HG02623 (cell line): ENCODE measurements around the gene GRIA4.

ENCODE experiments used
- ATAC-seq: cut with Tn5 transposase; IDR thresholded peaks from one replicate; pipeline ENCODE4 v1.9.1; 2021; ENCODE audit warnings: moderate library complexity; ENCODE audit not compliant: unreplicated experiment

Gene GRIA4

DNA sequence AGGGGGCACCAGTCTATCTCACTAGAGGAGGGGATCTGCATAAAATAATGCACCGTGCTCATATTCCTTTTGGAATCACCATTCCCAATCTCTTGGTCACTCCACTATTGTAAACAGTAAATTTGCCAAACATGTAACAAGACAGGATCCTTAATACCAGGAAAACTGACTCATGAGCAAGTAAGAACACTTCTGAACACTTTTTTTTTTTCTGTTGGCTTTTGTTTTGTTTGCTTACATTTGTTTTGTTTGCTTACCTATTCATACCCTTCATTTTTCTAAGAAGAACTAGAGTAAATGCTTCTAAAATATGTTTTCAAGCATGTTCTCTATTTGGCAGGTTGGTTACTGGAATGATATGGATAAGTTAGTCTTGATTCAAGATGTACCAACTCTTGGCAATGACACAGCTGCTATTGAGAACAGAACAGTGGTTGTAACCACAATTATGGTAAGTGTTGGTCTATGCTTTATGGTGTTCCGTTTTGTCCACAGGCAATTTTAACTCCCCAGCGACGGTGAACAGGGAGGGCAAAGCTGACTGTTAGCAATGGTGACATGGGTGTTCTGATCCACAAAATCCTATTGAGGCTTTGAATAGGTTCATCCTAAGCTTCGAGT lies 300.3 kb downstream of the GRIA4 start:
- ATAC-seq, result no peak

DNA sequence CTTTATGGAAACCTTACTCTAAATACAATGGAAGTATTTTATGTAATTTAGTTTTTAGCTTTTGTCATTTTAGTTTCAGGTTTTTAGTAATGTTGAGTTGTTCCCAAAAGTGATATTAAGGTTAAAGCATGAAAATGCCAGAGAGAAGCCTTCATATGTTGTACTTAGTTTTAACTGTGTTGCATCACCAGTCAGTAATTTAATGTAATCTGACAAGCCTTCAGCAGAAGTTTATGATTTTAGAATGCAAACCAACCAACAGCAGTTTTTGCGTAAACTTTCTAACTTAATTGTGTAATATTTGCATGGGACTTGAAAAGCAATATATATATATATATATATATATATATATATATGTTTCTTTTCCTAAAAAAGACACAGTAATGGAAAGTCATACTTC lies 301.6 kb downstream of the GRIA4 start:
- ATAC-seq, result no peak

DNA sequence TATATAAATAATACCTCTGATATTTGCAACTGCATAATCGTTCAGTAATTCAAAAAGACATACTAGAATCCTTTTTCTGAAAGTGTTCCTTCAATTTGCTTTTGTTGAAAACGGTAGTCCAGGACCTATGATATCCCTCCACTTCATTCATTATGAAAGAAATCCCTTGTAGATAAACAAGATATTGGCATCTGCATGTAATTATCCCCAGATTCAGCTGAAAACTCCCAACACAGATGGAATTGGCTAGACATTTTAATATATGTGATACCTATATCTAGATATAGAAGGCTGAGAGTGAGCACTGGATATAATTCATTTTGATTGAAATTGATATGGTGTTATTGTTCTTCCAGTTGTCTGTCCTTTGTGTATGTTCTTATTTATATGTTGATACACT lies 302.8 kb downstream of the GRIA4 start:
- ATAC-seq, result no peak

DNA sequence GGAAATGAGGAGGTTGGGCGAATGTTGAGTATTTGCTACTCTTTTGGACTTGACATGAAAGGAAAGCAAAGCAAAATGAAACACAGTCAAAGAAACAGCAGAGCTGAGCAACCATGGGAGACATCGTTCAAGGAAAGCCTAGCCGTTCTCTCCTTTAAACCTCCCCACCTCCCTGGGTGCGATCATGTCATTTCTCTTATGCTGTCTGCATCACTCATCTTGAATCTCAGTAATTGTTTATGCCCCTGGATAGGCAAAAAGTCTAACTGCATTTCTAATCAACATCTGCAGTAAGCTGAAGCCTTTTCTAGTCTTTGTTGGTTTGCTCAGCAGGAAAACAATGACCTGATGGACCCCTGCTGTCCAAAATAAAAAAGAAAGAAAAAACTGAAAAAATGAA lies 305.1 kb downstream of the GRIA4 start:
- no peak for ATAC-seq

DNA sequence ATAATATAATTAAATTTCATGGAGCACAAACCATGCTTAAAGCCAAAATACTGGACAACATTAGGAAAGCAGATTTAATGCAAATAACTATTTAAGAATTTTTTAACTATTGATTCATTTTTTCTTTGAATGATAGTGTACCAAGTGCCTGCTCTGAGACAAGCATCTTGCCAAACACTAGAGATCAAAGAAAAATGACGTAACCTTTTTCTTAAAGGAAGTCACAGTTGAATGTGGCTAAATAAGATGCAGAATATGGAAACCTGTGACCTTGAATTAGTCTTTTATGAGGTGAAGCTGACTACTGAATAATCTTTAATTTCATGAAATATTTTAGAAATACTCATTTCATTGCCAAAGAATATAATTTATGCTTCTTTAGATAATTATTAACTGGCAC lies 308.2 kb downstream of the GRIA4 start:
- no peak for ATAC-seq

DNA sequence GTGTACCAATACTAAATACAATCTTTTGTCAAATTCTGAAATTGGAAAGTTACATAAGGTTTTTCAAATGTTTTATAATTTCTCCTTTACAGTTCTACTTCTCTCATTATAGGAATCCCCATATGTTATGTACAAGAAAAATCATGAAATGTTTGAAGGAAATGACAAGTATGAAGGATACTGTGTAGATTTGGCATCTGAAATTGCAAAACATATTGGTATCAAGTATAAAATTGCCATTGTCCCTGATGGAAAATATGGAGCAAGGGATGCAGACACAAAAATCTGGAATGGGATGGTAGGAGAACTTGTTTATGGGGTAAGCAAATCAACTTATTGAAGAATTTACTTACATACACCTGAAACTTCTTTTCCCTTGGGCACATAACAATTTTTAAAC lies 308.7 kb downstream of the GRIA4 start:
- ATAC-seq, result no peak

DNA sequence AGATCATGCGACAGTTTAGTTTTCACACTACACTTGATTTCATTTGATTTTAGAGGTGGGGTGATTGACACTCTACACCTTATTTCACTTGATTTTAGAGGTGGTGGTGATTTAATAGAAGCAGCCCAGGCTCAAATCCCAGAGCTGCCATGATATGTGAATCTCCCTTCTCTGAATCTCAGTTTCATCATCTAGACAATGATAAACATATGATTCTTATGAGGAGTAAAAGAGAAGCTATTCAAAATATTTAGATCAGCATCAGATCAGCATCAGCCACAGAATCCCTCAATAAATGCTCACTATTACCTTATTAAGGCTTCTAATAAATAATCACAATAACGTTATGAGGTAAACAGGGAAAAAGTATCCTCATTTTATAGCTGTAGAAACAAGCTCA lies 313.4 kb downstream of the GRIA4 start:
- no peak for ATAC-seq

DNA sequence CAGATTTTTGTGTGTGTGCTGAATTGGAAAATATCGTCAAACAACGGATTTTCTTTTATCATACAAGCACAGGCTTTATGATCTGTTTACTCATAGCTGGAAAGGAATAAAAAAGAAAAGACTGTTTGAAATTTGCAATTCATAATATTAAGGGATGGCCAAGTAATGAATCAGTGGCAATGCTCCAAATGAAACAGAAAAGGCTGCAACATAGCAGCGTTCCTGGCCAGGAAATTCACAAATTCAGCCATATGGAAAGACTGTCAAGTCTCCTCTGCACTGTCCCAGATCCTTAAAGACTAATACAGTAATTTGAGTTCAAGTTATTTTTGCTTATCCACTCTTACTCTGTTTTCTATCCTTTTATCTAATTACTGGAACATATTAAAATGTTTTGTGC lies 313.9 kb downstream of the GRIA4 start:
- no peak for ATAC-seq

DNA sequence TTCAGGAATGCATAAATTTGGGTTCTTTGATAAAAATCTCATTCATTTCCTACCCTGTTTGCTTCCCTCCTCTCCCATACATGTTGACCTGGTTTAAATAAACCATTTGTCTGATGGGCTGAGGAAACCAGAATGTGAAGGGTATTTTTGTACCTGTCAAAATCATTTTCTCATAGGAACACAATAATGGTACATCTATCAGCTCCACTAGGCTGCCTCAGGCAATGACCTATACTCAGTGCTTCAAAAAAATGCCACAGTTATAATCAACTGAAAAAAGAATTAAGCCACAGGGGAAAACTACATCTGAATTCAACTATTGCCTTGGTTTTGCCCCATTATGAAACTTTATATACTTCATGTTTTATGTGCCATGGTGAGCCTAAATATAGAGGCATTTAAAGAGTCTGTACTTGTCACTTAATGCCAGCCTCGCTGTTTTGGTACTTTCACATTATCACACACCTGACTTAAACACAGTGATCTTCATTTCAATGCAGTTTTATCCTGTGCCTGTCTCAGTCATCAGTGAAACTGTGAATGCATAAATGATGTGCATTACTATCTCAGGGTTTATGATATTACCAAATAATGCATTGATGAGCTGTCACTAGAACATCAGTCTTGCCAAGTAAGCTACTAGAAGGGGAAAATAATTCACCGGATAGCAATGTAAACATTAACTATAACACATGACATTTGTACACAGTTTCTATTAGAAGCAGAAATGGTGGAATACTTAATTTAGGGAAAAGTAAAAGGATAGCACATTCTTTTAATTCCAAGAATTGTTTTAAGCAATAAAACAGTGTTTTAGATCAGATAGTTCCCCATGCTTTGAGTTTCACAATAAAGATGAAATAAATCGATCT lies 319.4 kb downstream of the GRIA4 start:
- ATAC-seq, result no peak

DNA sequence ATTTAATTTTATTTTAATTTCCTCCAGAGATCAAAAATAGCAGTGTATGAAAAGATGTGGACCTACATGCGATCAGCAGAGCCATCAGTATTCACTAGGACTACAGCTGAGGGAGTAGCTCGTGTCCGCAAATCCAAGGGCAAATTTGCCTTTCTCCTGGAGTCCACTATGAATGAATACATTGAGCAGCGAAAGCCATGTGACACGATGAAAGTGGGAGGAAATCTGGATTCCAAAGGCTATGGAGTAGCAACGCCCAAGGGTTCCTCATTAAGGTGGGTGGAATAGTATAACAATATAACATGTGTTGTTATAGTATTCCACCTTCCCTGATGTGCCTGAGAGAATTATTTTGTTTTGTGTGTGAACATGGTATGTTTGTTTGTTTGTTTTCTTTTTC lies 323.8 kb downstream of the GRIA4 start:
- ATAC-seq, result no peak

DNA sequence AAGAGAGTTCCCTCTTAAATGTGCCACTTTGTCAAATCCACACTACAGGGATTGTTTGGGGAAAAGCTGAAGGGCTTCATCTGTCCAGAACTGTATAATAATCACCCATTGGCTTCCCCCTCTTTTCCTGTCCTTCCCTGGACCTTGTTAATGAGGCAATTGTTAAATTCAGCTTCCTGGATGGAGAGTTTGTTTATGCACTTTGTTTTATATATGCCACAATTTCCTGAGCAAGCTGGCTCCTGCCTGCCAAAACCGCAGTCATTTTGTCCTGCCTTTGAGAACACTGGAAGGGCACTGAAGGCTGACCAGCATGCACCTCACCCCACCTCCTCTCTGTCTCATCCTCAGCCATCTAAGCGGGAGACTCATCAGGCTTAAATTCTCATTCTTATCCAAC lies 325.9 kb downstream of the GRIA4 start:
- no peak for ATAC-seq

DNA sequence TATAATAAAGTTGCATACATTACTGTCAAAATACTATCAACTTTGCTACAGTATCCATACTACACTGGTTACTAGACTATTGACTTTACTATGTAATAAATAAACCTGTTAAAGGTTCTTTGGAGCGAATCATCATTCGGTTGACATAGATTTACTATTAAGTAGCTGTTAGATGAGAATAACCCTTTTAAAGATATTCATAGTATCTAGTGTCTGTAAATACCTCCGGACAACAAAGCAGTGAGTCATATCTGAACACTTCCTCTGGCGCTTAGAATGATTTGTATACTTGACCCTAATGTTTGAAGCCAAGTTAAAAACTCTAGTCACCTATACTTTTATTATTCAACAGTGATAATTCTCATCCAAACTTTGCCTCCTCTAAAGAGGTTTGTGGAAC lies 327.5 kb downstream of the GRIA4 start:
- peak; percentile 65 for ATAC-seq

DNA sequence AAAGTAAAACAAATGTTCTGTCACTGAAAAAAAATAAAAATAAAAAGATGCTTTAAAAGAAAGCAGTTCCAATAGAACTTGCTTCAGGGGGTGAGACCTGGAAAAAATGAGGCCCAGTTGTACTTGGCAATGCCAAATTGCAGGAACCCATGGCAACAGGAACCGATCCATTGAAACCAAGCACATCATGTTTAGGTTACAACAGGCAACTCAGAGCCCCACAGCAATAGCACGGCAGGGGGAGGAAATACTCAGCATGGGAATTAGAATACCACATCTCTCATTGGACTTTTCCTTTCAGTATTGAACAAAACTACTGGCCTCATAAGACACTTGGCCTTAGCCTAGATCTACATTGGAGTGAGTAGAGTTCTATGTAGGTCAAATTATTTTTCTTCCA lies 327.9 kb downstream of the GRIA4 start:
- no peak for ATAC-seq

DNA sequence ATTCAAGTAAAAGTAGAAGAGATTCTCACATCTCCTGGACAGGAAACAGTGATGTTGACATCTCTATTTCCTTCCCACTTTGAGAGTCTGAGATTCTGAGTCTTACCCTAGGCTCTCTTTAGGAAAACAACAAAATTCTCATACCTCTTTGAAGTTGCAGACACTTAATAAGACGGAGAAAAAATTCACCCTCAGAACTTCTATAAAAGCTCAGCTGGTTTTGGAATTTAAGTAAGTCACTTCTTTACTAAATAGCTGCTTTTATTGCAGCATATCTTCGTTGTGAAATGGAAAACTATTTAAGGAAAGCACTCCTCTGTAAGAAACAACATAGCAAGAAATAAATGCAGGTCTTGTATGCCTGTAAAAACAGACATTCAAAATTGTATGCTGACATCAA lies 333.0 kb downstream of the GRIA4 start:
- ATAC-seq, result no peak

DNA sequence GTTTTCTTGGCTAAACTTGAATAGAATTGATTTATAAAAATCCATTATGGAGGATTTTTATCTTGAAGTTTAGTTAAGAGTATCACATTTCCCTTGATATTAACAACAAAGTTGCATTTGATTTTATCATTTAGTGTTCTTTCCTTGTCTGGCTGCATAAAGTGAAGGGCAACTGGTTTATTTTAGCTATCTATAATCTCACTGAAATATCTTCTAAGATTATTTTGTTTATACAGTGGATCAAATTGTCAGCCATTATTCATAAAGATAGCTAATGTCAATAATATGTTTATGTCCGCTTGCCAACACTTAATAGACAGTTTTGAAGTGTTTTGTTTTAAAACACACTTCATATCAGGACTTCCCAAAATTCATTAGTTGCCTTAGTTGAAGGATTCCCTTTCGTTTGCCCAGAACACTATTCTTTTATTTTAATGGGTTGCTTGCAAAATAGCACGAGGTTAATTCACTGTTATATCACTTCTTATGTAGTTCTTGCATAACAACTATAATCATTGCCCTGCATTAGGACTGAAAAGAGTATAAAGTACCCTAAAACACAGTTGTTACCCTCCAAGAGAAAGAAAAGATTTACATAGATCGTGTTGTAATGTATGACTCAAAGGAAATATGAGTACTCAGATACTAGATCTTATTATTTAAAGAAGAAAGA lies 339.2 kb downstream of the GRIA4 start:
- no peak for ATAC-seq

DNA sequence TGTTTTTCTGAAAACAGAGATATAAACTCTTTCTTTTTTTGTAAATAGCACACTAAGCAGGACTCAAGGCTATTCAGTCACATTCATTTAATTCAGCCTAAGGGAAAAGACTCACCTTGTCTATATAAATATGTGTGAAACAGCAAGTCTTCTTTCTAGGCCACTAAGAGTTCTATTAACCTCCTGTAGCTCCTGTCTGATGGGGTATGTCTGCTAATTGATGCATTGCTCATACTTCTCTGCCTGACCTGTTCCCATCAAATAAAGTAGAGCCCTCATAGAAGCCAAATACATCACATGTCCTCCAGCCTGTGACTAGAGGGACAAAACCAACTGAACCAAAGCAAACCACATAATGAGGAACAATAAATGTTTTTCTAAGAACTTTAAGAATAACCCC lies 344.0 kb downstream of the GRIA4 start:
- ATAC-seq, result no peak

DNA sequence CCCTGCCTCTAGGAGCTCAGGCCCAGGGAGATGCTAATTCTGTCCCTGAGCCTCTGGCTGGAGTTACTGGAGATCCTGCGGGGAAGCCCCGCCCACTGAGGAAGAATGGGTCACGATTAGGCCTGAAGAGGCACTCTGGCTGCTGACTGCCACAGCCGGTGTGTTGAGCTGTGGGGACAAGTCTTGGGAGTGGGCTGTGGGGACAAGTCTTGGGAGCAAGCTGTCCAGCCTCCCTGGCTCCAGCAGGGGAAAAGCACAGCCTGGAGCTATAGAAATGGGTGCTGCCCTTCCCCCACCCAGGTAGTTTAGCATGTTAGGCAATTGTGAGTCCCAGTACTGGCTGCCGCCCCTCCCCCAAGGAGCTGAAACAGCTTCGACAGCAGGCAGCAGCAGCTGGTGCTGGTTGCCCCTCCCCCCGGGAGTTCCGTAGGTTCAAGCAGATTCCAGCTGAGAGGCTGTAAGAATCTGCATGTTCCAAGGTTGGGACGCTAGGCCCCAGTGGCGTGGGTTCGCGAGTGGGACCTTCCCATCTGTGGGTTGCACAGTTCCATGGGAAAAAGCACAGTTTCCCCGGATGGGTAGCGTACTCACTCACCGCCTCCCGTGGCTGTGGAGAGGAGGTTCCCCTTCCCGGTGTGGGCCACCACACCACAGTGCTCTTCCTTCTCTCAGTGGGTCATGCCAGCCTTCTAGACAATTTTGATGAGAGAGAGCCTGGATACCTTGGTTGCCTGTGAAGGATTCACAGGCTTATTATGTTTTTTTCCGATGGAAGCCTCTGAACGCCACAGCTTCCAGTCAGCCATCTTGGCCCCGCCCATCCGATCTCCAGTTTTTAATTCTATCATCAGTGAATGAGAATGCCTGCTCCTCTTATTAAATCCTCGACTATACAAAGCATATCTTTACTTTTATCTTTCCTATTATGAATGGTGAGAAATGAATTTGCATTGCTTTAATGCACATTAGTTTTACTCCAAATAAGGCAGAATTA lies 350.7 kb downstream of the GRIA4 start:
- no peak for ATAC-seq

DNA sequence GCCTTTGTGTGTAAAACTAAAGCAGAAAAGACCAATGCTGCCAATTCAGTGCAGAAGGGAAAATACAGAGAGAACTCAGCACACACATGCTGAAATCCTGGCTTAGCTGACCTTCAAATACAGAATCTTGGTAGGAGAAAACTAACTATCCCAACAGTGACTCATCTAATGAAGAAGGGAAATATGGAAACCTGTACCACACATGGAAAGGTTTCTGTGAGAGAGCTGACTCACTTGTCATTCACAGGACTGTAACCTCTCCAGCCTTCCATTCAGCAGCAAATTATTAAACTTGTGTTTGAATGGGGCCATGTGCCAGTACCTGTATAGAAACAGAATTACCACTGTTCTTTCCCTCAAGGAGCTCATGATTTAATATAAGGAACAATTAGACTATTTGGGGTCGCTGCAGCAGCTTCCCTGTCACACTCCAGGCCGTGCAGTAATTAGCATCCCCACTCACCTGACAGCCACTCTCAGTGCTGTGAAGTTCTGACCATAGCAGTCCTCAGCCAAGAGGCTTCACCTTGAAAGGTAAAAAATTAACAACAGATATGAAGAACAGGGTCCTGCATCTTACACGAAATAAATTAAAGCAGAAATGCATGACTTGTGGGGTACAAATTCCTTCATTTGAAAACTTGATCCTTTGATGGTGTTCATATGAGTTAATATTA lies 358.3 kb downstream of the GRIA4 start:
- ATAC-seq, result no peak

DNA sequence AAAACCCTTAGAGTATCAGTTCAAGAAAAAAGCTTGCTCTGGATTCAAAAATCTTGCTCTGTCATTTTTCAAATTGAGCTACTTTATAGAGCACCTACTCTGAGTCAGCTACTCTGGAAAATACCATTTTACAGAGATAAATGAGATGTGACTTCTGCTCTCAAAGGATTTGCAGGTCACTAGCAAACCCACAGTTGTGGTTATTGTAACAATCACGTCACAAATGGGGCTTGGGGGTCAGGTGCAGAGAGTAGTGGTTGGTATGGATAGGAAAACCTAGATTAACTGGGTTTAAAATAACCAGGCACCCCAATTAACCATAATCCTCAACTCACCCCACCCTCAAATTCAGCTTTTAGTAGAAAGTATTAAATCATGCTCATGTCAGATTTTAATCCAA lies 359.9 kb downstream of the GRIA4 start:
- ATAC-seq, result no peak

DNA sequence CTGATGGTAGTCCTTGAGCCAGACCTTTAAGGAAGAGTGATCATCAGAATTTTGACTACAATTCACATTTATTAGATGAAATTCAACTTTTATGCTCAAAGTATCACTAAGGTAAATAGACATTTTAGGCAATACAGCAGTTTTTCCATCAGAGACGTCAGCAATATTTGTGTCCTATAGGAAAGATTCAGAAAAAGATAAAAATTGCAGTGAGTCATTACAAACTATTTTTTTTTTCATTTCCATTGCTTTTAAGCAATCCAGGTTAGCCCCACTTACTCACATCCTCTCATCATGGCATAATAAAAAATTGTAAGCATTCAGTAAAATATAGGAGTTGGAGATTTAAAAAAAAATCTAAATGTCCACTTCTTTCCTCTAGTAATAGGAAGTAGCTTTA lies 365.3 kb downstream of the GRIA4 start:
- ATAC-seq, result no peak
